Upper lobe of right lung (tissue), 1 donor: ENCODE measurements around the gene TAF4B. TPM values are rescaled to one million over a fixed set of nuclear protein-coding genes. Genes with fewer than 3 reads are reported as not detected.

Experiments used
- ATAC-seq: fragments of 200-7000 bp; cut with Tn5 transposase; one replicate; pipeline ENCODE4 v1.9.1; 2020; ENCODE audit warnings: mild to moderate bottlenecking, moderate library complexity
- DNase-seq: peaks from one replicate; pipeline ENCODE4 v3.0.0-alpha.2; 2020
- H3K27ac ChIP-seq: fragments of 200-600 bp; one replicate; pipeline ENCODE4 v1.8.0; 2022
- H3K27me3 ChIP-seq: fragments of 200-600 bp; one replicate; pipeline ENCODE4 v1.8.0; 2022; ENCODE audit warnings: mild to moderate bottlenecking
- H3K36me3 ChIP-seq: fragments of 200-600 bp; one replicate; pipeline ENCODE4 v1.8.0; 2022
- H3K4me1 ChIP-seq: fragments of 200-600 bp; one replicate; pipeline ENCODE4 v1.8.0; 2022
- H3K4me3 ChIP-seq: fragments of 200-600 bp; one replicate; pipeline ENCODE4 v1.8.0; 2022; ENCODE audit warnings: mild to moderate bottlenecking
- H3K9me3 ChIP-seq: fragments of 200-600 bp; one replicate; pipeline ENCODE4 v1.8.0; 2022
- CTCF ChIP-seq: fragments of 200-600 bp; IDR thresholded peaks from one replicate; pipeline ENCODE4 v1.8.0; 2022; ENCODE audit warnings: antibody characterized with exemption
- intact Hi-C: fragments of 100-400 bp; cut with DNase I; formaldehyde crosslinking; loops from one replicate; pipeline ENCODE4 v1.11.0; 2022
- total RNA-seq: library from RNA; stranded (reverse); fragmentation: NEBNext Ultra II Directional; extraction: Animal tissue kit (Norgen Biotek cat#: 25700); gene quantifications from one replicate; pipeline ENCODE4 v1.2.1, GENCODE V29; 2021
- donor health status: DM: no; HTN: yes; CAD: no; lungs with severe emphysema.

Gene TAF4B
- total RNA-seq, 1 donor from 2014 or later, result 3.3 TPM

GRCh38 chr18:26407736-26408601, 181.7 kb downstream of the TAF4B start:
- Histone ChIP-seq H3K36me3 (no peaks in the 10 kb centered on the region), H3K27me3 (no peaks in the 10 kb centered on the region), H3K27ac (no peak overlapping the region), H3K4me1 (no peaks in the 10 kb centered on the region), H3K9me3 (no peaks in the 10 kb centered on the region), H3K4me3 (no peak overlapping the region)
- intact Hi-C loops, result no loop called here
- TF ChIP-seq CTCF, result no peak
- DNase-seq (no peak), ATAC-seq (no peak)

- Histone ChIP-seq H3K9me3 (no peaks in the 10 kb centered on the region), H3K4me3 (no peak overlapping the region), H3K27ac (no peak overlapping the region), H3K27me3 (no peaks in the 10 kb centered on the region), H3K36me3 (no peaks in the 10 kb centered on the region), H3K4me1 (no peaks in the 10 kb centered on the region)
- ATAC-seq, result no peak
- DNase-seq, result no peak
- TF ChIP-seq CTCF, result no peak
- intact Hi-C loops, result no loop called here
These were observed 182.8 kb downstream of the TAF4B start for GRCh38 chr18:26409091-26409490.

GRCh38 chr18:26414901-26415440, 188.7 kb downstream of the TAF4B start:
- Histone ChIP-seq H3K4me1 (no peaks in the 10 kb centered on the region), H3K36me3 (no peaks in the 10 kb centered on the region), H3K27me3 (no peaks in the 10 kb centered on the region), H3K4me3 (no peak overlapping the region), H3K9me3 (no peaks in the 10 kb centered on the region), H3K27ac (no peak overlapping the region)
- no peak for ATAC-seq
- no peak for DNase-seq
- TF ChIP-seq CTCF, result no peak
- intact Hi-C loops, result no loop called here

- Histone ChIP-seq H3K9me3 (no peaks in the 10 kb centered on the region), H3K27ac (no peak overlapping the region), H3K4me1 (no peaks in the 10 kb centered on the region), H3K27me3 (no peaks in the 10 kb centered on the region), H3K36me3 (no peaks in the 10 kb centered on the region), H3K4me3 (no peak overlapping the region)
- intact Hi-C loops, result no loop called here
- DNase-seq, result no peak
- ATAC-seq, result no peak
- TF ChIP-seq CTCF, result no peak
These were observed 189.4 kb downstream of the TAF4B start for GRCh38 chr18:26415631-26416030.

GRCh38 chr18:26416652-26417150, 190.5 kb downstream of the TAF4B start:
- no peak overlapping the region for H3K4me3 ChIP-seq
- H3K9me3 ChIP-seq, result no peaks in the 10 kb centered on the region
- H3K36me3 ChIP-seq, result no peaks in the 10 kb centered on the region
- intact Hi-C loops, result no loop called here
- no peak overlapping the region for H3K27ac ChIP-seq
- no peak for ATAC-seq
- H3K4me1 ChIP-seq, result no peaks in the 10 kb centered on the region
- no peak for TF ChIP-seq CTCF
- H3K27me3 ChIP-seq, result no peaks in the 10 kb centered on the region
- no peak for DNase-seq
